ENCODE data around the gene TEF.

- TF ChIP-seq, protein P1, sequence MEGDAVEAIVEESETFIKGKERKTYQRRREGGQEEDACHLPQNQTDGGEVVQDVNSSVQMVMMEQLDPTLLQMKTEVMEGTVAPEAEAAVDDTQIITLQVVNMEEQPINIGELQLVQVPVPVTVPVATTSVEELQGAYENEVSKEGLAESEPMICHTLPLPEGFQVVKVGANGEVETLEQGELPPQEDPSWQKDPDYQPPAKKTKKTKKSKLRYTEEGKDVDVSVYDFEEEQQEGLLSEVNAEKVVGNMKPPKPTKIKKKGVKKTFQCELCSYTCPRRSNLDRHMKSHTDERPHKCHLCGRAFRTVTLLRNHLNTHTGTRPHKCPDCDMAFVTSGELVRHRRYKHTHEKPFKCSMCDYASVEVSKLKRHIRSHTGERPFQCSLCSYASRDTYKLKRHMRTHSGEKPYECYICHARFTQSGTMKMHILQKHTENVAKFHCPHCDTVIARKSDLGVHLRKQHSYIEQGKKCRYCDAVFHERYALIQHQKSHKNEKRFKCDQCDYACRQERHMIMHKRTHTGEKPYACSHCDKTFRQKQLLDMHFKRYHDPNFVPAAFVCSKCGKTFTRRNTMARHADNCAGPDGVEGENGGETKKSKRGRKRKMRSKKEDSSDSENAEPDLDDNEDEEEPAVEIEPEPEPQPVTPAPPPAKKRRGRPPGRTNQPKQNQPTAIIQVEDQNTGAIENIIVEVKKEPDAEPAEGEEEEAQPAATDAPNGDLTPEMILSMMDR (IDR thresholded peaks at IDR 0.05): no peak
- TF ChIP-seq, protein P2, sequence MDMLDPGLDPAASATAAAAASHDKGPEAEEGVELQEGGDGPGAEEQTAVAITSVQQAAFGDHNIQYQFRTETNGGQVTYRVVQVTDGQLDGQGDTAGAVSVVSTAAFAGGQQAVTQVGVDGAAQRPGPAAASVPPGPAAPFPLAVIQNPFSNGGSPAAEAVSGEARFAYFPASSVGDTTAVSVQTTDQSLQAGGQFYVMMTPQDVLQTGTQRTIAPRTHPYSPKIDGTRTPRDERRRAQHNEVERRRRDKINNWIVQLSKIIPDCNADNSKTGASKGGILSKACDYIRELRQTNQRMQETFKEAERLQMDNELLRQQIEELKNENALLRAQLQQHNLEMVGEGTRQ (CRISPR knock-in tag; IDR thresholded peaks at IDR 0.05): no peak
- TF ChIP-seq, protein P3, sequence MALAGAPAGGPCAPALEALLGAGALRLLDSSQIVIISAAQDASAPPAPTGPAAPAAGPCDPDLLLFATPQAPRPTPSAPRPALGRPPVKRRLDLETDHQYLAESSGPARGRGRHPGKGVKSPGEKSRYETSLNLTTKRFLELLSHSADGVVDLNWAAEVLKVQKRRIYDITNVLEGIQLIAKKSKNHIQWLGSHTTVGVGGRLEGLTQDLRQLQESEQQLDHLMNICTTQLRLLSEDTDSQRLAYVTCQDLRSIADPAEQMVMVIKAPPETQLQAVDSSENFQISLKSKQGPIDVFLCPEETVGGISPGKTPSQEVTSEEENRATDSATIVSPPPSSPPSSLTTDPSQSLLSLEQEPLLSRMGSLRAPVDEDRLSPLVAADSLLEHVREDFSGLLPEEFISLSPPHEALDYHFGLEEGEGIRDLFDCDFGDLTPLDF (CRISPR knock-in tag; IDR thresholded peaks at IDR 0.05): no peak
- TF ChIP-seq, protein P4, sequence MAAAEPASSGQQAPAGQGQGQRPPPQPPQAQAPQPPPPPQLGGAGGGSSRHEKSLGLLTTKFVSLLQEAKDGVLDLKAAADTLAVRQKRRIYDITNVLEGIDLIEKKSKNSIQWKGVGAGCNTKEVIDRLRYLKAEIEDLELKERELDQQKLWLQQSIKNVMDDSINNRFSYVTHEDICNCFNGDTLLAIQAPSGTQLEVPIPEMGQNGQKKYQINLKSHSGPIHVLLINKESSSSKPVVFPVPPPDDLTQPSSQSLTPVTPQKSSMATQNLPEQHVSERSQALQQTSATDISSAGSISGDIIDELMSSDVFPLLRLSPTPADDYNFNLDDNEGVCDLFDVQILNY (CRISPR knock-in tag; IDR thresholded peaks at IDR 0.05): no peak
- no peak for TF ChIP-seq ELF4 (CRISPR knock-in tag; IDR thresholded peaks at IDR 0.05; ENCODE audit: low read depth)
- TF ChIP-seq FOXP4 (CRISPR knock-in tag; IDR thresholded peaks at IDR 0.05): no peak
- TF ChIP-seq ZNF423 (CRISPR knock-in tag; IDR thresholded peaks at IDR 0.05): no peak
- TF ChIP-seq, protein P5, sequence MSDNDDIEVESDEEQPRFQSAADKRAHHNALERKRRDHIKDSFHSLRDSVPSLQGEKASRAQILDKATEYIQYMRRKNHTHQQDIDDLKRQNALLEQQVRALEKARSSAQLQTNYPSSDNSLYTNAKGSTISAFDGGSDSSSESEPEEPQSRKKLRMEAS (CRISPR knock-in tag; IDR thresholded peaks at IDR 0.05): no peak; the same call in 1 of the 2 replicates
- TF ChIP-seq TCF7 (CRISPR knock-in tag; IDR thresholded peaks at IDR 0.05; ENCODE audit: low read depth): no peak
- TF ChIP-seq PRRX2 (CRISPR knock-in tag; IDR thresholded peaks at IDR 0.05): no peak
- no peak for TF ChIP-seq ZNF532 (CRISPR knock-in tag; IDR thresholded peaks at IDR 0.05; ENCODE audit: borderline replicate concordance)
- no peak for TF ChIP-seq IRF1 (CRISPR knock-in tag; IDR thresholded peaks at IDR 0.05)
- no peak for TF ChIP-seq NFE2L1 (CRISPR knock-in tag; IDR thresholded peaks at IDR 0.05)
Measured at GRCh38 chr22:41446057-41446501, 64.3 kb downstream of the TEF start.

All from WTC11 (cell line).